ENCODE results near the gene ART4.

DNA sequence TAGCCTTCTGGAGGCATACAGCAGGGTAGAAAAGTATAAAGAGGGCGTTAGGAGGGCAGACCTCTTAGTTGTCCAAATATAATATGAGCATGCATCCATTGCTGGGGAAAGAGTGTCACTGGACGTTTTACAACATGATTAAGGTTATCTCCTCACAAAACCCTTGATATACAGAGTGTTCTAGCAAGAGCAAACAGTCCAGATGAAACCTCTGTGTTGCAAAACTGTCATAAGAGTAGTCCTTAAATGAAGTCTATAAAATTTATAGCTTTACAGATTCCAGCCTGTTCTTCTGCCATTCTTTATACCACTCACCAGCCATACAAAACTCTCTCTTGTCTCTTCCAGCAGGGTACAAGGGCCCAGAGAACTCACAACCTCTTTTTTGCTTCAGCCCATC, 61.8 kb downstream of the ART4 start:
- TF ChIP-seq, protein P1, sequence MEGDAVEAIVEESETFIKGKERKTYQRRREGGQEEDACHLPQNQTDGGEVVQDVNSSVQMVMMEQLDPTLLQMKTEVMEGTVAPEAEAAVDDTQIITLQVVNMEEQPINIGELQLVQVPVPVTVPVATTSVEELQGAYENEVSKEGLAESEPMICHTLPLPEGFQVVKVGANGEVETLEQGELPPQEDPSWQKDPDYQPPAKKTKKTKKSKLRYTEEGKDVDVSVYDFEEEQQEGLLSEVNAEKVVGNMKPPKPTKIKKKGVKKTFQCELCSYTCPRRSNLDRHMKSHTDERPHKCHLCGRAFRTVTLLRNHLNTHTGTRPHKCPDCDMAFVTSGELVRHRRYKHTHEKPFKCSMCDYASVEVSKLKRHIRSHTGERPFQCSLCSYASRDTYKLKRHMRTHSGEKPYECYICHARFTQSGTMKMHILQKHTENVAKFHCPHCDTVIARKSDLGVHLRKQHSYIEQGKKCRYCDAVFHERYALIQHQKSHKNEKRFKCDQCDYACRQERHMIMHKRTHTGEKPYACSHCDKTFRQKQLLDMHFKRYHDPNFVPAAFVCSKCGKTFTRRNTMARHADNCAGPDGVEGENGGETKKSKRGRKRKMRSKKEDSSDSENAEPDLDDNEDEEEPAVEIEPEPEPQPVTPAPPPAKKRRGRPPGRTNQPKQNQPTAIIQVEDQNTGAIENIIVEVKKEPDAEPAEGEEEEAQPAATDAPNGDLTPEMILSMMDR (IDR thresholded peaks at IDR 0.05; ENCODE audit: low read depth, low read length), result no peak
- TF ChIP-seq EZH2phosphoT487 (IDR thresholded peaks at IDR 0.05; ENCODE audit: low read depth), result no peak

Measured in OCI-LY3 (cell line).